Glutamatergic neuron (in vitro differentiated cells): ENCODE measurements around the gene LPIN2. TPM values are rescaled to one million over a fixed set of nuclear protein-coding genes. Genes with fewer than 3 reads are reported as not detected.

Experiments
- DNase-seq: peaks from one replicate; pipeline ENCODE4 v3.0.0; 2022
- H3K27ac Mint-ChIP-seq: one replicate; pipeline ENCODE4 v1.8.0; 2020; ENCODE audit warnings: mild to moderate bottlenecking, mixed read lengths, inconsistent platforms; ENCODE audit not compliant: unreplicated experiment
- H3K27me3 Mint-ChIP-seq: one replicate; pipeline ENCODE4 v1.8.0; 2020; ENCODE audit warnings: mild to moderate bottlenecking, moderate library complexity, mixed read lengths, inconsistent platforms; ENCODE audit not compliant: unreplicated experiment
- H3K36me3 Mint-ChIP-seq: one replicate; pipeline ENCODE4 v1.8.0; 2020; ENCODE audit warnings: mild to moderate bottlenecking, mixed read lengths, inconsistent platforms; ENCODE audit not compliant: unreplicated experiment
- H3K4me1 Mint-ChIP-seq: one replicate; pipeline ENCODE4 v1.8.0; 2020; ENCODE audit warnings: mild to moderate bottlenecking, low read depth, mixed read lengths, inconsistent platforms; ENCODE audit not compliant: unreplicated experiment
- H3K4me3 Mint-ChIP-seq: one replicate; pipeline ENCODE4 v1.8.0; 2020; ENCODE audit warnings: mild to moderate bottlenecking, mixed read lengths, inconsistent platforms; ENCODE audit not compliant: unreplicated experiment
- H3K9me3 Mint-ChIP-seq: one replicate; pipeline ENCODE4 v1.8.0; 2020; ENCODE audit warnings: mild to moderate bottlenecking, moderate library complexity, mixed read lengths, inconsistent platforms; ENCODE audit not compliant: unreplicated experiment
- long read RNA-seq: library from polyadenylated mRNA; unstranded; transcript quantifications from one replicate; pipeline ENCODE4 v2.0.0, GENCODE V29; 2020; ENCODE audit not compliant: unreplicated experiment
- total RNA-seq: library from RNA; stranded (reverse); fragmentation: NEBNext Ultra II Directional; extraction: Animal tissue kit (Norgen Biotek cat#: 25700); gene quantifications from one replicate; pipeline ENCODE4 v1.2.1, GENCODE V29; 2021; ENCODE audit not compliant: unreplicated experiment
- TF ChIP-seq, protein P1 (sequence below): fragments of 200-600 bp; sonication (generic); IDR thresholded peaks from one replicate; pipeline ENCODE4 v1.5.0; 2021; ENCODE audit not compliant: partially characterized antibody, unreplicated experiment

Gene LPIN2, protein sequence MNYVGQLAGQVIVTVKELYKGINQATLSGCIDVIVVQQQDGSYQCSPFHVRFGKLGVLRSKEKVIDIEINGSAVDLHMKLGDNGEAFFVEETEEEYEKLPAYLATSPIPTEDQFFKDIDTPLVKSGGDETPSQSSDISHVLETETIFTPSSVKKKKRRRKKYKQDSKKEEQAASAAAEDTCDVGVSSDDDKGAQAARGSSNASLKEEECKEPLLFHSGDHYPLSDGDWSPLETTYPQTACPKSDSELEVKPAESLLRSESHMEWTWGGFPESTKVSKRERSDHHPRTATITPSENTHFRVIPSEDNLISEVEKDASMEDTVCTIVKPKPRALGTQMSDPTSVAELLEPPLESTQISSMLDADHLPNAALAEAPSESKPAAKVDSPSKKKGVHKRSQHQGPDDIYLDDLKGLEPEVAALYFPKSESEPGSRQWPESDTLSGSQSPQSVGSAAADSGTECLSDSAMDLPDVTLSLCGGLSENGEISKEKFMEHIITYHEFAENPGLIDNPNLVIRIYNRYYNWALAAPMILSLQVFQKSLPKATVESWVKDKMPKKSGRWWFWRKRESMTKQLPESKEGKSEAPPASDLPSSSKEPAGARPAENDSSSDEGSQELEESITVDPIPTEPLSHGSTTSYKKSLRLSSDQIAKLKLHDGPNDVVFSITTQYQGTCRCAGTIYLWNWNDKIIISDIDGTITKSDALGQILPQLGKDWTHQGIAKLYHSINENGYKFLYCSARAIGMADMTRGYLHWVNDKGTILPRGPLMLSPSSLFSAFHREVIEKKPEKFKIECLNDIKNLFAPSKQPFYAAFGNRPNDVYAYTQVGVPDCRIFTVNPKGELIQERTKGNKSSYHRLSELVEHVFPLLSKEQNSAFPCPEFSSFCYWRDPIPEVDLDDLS
- 7.6 TPM for total RNA-seq
- long read RNA-seq, partial matches to known transcripts: 0 of 1 reads
- long read RNA-seq, other reads (novel, unspliced or antisense): 1 of 1 reads

DNA sequence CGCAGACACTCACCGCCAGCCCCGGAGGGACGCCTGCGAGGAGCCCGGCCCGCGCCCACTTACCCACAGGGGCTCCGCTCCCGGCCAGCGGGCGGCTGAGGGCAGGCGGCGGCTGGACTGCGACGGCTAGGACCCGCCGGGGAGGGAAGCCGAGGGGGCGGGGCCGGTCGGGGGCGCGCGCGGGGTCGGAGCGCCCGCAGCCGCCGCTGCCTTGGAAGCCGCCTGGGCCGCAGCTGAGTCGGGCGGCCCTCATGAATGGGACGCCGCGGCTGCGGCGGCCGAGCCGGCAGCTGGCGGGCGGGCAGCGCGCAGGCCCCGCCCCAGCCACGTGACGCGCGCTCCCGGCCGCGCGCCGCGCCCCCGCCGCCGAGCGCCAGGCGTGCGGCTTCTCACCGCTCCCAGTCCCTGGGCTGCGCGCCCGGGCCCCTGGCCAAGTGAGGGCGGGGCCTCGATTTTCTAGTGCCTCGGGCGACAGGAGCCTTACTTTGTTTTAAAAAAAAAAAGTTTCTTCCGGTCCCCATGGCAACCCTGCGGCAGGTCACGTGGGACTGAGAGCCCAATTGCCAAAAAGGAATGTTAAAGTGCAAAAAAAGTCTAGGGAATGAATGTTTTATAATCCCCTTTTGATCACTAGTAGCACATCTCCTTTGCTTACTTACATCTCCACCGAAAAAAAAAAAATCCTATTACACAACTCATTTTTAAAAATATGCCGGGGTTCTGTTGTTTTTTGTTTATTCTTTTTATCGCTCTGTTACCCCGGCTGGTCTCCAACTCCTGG, at the start of gene LPIN2:
Gene LPIN2, minus strand, starts transcription at position 121 of the 781 bp plus-strand sequence. CDS start 52,304 bp downstream, outside the sequence.
- TF ChIP-seq, protein P1, sequence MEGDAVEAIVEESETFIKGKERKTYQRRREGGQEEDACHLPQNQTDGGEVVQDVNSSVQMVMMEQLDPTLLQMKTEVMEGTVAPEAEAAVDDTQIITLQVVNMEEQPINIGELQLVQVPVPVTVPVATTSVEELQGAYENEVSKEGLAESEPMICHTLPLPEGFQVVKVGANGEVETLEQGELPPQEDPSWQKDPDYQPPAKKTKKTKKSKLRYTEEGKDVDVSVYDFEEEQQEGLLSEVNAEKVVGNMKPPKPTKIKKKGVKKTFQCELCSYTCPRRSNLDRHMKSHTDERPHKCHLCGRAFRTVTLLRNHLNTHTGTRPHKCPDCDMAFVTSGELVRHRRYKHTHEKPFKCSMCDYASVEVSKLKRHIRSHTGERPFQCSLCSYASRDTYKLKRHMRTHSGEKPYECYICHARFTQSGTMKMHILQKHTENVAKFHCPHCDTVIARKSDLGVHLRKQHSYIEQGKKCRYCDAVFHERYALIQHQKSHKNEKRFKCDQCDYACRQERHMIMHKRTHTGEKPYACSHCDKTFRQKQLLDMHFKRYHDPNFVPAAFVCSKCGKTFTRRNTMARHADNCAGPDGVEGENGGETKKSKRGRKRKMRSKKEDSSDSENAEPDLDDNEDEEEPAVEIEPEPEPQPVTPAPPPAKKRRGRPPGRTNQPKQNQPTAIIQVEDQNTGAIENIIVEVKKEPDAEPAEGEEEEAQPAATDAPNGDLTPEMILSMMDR: no peak
- peaks cover 9% of the 10 kb centered on the region for H3K9me3 Mint-ChIP-seq
- peak; percentile 94 for DNase-seq
- peaks cover 7% of the 10 kb centered on the region for H3K4me1 Mint-ChIP-seq
- peak within 1 kb of the TSS; percentile 97 for H3K27ac Mint-ChIP-seq
- H3K27me3 Mint-ChIP-seq: peaks cover 6% of the 10 kb centered on the region
- peak within 1 kb of the TSS; percentile 99 for H3K4me3 Mint-ChIP-seq
- no peaks in the 10 kb centered on the region for H3K36me3 Mint-ChIP-seq

DNA sequence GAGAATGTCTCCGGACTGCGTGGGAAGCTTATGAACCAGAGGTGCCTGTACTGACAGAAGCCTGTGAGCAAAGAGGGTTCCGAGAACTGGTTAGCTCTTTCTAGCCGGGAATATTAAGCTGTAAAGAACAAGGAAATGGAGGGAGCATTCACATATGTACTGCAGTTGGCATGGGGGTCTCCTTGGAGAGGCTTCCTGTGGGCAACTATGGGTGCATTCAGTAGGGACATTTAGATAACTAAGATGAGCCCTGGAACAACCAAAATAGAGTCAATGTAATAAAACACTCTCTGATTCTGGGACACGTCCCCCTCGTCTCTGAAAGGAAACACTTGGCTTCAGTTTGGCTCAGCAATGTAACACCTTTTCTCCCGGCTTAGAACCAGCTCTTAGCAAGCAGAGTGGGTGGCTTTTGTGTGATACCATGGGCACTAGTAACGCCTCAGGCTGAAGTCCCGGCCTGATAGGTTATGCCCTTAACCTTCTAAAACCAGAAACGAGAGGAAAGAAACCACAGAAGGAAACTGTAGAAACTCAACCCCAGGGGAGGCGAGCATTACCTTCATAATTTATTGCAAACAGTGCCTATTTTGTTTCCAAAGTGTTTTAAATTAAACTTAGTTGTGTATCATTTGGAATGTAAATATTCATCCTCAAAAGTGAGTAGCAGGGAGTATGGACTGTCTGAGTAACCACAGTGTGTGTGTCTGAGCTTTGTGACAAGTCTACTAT, 48.8 kb upstream of the LPIN2 start:
- TF ChIP-seq, protein P1: no peak
- Mint-ChIP-seq H3K9me3 (no peaks in the 10 kb centered on the region), H3K36me3 (no peaks in the 10 kb centered on the region), H3K4me3 (no peak overlapping the region), H3K4me1 (peaks cover 2% of the 10 kb centered on the region), H3K27me3 (peaks cover 4% of the 10 kb centered on the region), H3K27ac (no peak overlapping the region)
- no peak for DNase-seq

DNA sequence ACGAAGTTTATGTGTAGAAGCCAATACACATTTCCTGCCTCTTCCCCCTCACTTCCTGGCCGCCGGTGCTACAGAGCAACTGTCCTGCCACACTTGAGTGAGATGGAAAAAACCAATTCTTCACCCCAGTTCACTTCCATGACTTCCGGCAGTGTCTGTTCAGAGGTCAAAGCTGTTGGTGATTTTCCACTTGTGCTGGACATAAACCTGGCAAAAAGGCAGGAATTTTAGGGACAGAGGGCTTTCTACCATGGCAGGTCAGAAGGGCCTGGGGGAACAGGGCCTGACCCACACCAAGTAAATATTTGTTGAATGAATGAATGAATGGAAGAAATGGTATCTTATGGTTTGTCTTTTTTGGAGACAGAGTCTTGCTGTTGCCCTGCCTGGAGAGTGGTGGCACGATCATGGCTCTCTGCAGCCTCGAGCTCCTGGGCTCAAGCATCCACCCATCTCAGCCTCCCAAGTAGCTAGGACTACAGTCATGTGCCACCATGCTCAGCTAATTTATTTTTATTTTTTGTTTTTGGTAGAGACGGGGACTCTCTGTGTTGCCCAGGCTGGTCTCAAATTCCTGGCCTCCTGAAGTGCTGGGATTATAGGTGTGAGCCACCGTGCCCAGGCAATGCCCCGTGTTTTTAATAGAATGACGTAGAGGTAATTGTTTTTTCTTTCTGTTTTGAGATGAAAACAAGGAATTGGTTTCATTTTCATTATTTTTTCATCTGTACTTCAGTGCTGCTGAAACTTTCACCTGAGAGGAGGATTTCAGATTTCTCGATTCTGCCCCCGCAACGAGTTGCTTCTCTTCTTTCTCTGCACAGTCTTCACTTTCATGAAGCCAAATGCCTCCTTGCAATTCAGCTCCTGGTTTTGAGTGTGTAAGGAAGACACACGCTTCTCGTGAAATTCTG, 48.0 kb upstream of the LPIN2 start:
- TF ChIP-seq, protein P1: no peak
- H3K36me3 Mint-ChIP-seq: no peaks in the 10 kb centered on the region
- no peak overlapping the region for H3K27ac Mint-ChIP-seq
- peaks cover 2% of the 10 kb centered on the region for H3K4me1 Mint-ChIP-seq
- no peak overlapping the region for H3K4me3 Mint-ChIP-seq
- no peak for DNase-seq
- no peaks in the 10 kb centered on the region for H3K9me3 Mint-ChIP-seq
- peaks cover 4% of the 10 kb centered on the region for H3K27me3 Mint-ChIP-seq

DNA sequence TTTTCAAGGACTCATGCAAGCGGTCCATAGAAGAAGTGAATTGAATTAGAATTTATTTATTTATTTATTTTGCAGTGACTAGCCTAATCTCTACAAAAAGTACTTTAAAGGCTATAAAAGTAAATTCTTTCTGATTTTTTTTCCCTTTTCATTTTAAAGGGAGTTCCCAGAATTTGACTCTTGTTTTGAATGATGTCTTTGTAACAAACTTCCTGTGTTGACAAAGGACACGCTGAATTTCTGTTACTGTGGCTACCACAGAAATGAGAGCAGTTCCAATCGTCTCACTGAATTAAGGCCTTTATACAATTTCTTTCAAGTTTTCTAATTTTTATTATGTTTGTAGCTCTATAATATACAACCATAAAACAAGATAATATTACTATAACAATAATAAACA, 46.3 kb upstream of the LPIN2 start:
- Mint-ChIP-seq H3K36me3 (peaks cover 3% of the 10 kb centered on the region), H3K27me3 (peaks cover 4% of the 10 kb centered on the region), H3K4me1 (peaks cover 2% of the 10 kb centered on the region), H3K9me3 (peaks cover under 1% of the 10 kb centered on the region), H3K4me3 (no peak overlapping the region), H3K27ac (no peak overlapping the region)
- TF ChIP-seq, protein P1: no peak
- DNase-seq: no peak
